Left cardiac atrium (tissue), 4 donors: ENCODE results near the gene SLC46A2. TPM values are rescaled to one million over a fixed set of nuclear protein-coding genes. Genes with fewer than 3 reads are reported as not detected.
A peak's percentile ranks its signal among the peaks of the same experiment; 100 is the strongest.

Experiments used
- ATAC-seq, 2 donors: fragments of 200-7000 bp; cut with Tn5 transposase; one replicate each; pipeline ENCODE4 v1.9.1; 2020; ENCODE audit warnings: mild to moderate bottlenecking in 2 of 2, moderate library complexity in 2 of 2
- DNase-seq: peaks from one replicate; pipeline ENCODE4 v3.0.0-alpha.2; 2020
- intact Hi-C, 2 donors: fragments of 100-400 bp; cut with DNase I; formaldehyde crosslinking; loops; one replicate each; pipeline versions ENCODE4 v1.14.1 to v1.15.1; 2022 to 2023
- total RNA-seq, 2 donors: library from RNA; stranded (reverse); fragmentation: NEBNext Ultra II Directional; extraction: Animal tissue kit (Norgen Biotek cat#: 25700); gene quantifications; one replicate each; pipeline ENCODE4 v1.2.1, GENCODE V29; 2021
- donor health status: DM: no; HTN: yes; CAD: no.
- donor health status: DM: no; HTN: yes; CAD: no; lungs with severe emphysema.
- donor health status: DM: yes; HTN: yes; CAD: no.
- donor health status: Dilated cardiomyopathy.

SLC46A2 gene
- total RNA-seq, 2 donors from 2014 or later, result not detected

DNA sequence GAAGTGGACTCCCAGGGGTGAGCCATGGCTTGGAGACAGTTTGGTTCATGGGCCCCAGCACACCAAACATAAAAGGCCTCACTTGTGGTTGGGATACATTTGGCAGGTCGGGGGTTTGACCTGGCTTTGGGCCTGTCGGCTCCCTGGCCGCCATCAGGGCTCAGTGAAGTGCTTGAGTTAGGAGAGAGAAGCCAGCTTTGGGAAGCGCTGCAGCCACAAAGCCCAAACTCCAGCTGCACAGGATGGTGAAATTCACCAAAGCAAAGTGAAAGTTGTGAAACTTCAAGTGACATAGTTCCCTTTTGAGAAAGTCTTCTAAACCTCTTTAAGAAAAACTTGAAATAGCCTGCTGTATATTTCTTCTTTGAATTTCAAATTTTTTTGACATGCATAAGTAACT is 27.5 kb downstream of the SLC46A2 start:
- peak; percentile 29 to 65 for ATAC-seq
- intact Hi-C loops, result no loop called here
- peak; percentile 36 for DNase-seq

- DNase-seq, result peak; percentile 50
- intact Hi-C loops, result no loop called here
- peak; percentile 60 to 67 for ATAC-seq
Measured at GRCh38 chr9:112861638-112862555, 28.8 kb downstream of the SLC46A2 start.

DNA sequence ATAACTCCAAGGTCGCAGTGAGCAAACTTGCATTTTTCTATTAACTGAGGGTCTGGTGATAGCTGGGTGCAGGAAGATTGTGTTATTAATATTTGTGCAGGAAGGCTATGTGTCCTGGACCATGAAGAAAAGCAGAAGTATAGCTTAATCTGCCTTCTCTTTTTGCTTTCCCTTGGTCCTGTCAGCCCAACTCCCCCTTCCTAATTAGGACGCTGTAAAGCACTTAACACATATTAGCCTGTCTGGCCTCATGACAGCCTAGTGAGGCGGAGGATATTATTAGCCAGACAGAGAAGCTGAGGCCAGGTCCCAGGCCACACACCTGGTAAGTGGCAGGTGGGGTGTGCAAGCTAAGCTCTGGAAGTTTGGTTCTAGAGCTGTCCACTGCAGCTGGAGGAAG is 29.5 kb downstream of the SLC46A2 start:
- no peak for DNase-seq
- ATAC-seq, result peak; percentile 2 to 26

GRCh38 chr9:112860451-112860850 is 30.2 kb downstream of the SLC46A2 start:
- intact Hi-C loops, result no loop called here
- DNase-seq, result no peak
- ATAC-seq, result no peak

More for the DNA sequence above, 29.5 kb downstream of the SLC46A2 start:
- intact Hi-C loops, result no loop called here

- ATAC-seq (peak; percentile 19 to 61), DNase-seq (no peak)
- intact Hi-C loops, result no loop called here
Measured at GRCh38 chr9:112858625-112859147, 32.0 kb downstream of the SLC46A2 start.

- no peak for DNase-seq
- ATAC-seq, result no peak
- intact Hi-C loops, result no loop called here
Measured at GRCh38 chr9:112858005-112858404, 32.7 kb downstream of the SLC46A2 start.

DNA sequence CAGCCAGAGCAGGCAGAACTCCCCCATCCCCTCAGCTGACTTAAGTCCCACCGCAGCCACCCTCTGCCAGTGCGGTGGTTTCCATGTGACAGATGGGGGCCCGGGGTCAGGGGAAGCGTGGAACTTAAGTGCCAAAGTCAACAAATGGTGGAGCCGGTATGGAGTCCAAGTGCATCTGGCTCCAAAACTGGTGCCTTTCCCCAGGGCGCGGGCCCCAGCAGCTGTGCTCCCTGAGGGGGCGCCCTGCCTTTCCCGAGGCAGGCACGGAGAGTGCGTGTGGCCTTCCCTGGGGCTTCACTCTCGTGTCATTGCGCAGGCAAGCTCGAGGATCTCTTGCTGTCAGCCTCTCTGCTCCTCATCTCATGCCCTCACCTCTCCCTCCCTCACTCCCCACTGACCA is 33.8 kb downstream of the SLC46A2 start:
- intact Hi-C loops, result no loop called here
- ATAC-seq, result peak in 1 of 2 donors; percentile 25
- DNase-seq, result no peak

DNA sequence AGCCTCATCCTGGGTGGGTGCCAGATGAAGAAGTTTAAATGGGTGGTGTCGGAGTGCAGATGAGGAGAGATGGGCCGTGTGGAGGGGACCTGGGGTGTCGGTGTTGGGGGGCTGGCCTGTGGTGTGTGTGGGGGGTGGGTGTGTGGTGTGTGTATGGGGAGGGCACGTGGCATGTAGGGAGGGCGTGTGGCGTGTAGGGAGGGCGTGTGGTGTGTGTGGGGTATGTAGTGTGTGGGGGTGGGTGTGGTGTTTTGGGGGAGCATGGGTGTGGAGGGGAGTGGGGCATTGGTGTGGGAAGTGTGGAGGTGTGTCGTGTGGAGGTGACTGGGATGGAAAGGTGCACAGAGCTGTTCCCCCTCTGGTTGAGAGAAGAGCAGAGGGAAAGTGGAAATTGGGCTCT is 34.5 kb downstream of the SLC46A2 start:
- intact Hi-C loops, result no loop called here
- ATAC-seq (no peak), DNase-seq (no peak)

GRCh38 chr9:112854657-112855056 is 36.0 kb downstream of the SLC46A2 start:
- ATAC-seq (no peak), DNase-seq (no peak)
- intact Hi-C loops, result no loop called here

DNA sequence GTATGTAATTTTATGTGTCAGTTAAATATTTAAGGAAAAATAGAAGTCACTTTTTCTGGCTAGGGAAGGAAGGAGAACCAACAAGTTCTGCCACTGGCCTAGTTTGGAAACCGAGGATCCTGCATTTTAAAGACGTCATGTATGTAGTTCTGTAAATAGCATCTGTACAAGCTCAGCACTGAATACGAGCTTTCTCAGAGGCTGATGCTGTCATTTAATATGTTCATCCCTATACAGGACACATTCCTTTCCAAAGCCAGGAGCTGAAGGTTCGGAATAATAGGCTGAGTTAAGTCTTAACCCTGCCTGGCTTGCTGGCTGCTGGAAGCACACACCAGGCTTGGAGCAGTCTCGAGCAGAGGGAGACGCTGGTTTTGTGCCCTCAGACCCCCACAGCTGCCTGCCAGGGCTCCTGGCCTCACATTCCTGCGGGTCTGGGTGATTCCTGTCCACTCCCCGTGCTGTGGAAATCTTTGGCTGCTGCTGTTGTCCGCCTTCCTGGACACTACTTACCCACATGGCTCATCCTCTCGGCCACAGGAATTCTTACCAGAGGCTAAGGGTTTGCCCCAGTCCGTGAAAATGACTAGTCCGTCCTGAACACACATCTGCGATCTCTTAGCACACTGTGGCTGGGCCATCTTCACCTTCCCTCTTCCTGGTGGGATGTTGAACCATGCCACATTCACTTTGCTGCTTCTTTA is 36.6 kb downstream of the SLC46A2 start:
- ATAC-seq (no peak), DNase-seq (no peak)
- intact Hi-C loops, result no loop called here

DNA sequence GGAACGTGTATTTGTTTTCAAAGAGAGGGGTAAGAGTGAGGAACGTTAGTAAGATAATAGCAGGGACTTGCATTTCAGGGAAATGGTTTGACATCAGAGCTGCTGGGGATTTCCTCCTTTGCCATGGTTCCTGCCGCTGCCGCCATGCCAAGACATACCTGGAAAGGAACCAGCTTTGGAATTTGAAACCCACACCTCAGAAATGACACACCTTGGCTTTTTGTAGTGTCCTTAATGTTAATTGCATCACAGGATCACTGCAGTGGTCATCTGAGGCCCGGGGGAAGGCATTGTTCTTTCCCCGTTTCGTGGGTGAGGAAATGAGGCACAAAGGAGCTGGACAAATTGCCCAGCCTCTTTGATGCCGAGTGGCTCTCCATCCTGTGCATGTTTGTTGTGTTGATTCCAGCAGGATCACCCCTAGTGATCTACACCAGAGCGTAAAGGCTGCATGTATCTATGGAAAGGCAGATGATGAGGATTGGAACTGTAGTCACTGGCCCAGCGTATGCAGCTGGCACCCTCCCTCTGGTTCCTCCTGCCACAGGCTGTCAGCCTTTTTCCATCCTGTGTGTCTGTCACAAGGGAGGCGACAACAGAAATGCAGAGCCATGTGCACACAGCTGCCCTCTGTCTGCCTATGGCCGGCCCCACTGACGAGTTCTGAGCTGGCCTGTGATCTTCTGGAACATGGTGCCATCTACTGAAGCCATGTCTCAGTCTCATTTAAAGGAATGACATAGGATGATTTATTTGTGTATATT is 37.8 kb downstream of the SLC46A2 start:
- no peak for DNase-seq
- intact Hi-C loops, result no loop called here
- no peak for ATAC-seq

DNA sequence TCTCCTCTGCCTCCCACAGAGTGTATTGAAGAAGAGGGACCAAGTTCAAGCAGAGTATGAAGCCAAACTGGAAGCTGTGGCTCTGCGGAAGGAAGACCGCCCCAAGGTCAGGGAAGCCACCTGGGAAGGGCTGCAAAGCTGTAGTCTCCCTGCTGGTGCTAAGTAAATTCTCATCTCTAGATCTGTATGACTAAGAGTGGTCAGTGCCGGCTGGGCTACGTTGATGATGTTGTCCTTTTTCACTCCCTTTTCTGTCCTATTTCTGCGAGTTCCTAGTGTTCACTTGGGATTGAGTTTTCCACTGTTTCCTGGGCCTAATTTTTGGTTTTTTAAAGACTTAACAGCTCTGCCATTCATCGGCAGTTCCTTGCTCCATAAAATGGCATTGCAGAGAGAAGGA is 39.8 kb downstream of the SLC46A2 start:
- ATAC-seq, result no peak
- no peak for DNase-seq
- intact Hi-C loops, result no loop called here

GRCh38 chr9:112849363-112849922 is 41.2 kb downstream of the SLC46A2 start:
- ATAC-seq (no peak), DNase-seq (no peak)
- intact Hi-C loops, result no loop called here

- no peak for ATAC-seq
- intact Hi-C loops, result no loop called here
- no peak for DNase-seq
Measured at GRCh38 chr9:112848316-112849151, 42.1 kb downstream of the SLC46A2 start.

GRCh38 chr9:112846528-112847488 is 43.9 kb downstream of the SLC46A2 start:
- intact Hi-C loops, result no loop called here
- peak; percentile 35 to 38 for ATAC-seq
- DNase-seq, result no peak

DNA sequence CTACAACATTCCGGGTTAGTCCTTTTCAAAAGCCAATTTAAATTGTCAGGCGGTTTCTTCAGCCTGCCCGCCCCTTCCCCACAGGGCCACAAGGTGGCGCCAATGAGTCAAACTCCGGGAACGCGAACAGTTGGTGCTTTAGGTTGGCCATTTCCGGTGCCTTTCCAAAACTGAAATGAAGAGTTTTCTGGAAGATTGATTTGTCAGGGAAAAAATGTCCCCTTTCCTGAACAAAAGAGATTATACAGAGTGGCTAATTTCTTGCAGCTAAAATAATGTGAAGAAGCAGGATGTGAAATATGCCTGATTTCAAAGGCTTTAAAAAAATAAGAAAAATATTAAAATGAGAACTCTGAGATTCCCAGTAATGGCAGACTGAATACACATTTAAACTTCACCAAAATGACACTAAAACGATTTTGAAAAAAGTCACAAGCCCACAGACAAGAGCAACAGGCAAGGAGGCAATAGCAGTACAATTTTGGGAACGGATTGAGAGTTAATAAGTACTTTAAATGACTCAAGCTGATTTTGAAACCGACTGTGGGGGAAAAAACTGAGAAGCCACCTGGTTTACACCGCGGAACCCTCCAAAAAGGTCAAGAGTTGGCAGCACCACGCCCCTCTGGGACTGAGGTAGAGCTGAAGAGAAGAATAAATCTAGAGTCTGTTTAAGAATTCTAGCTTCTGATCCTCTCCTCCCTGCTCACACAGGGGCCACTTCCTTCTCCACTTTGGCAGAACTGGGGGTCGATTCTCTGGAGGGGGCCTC is 45.7 kb downstream of the SLC46A2 start:
- peak; percentile 78 to 80 for ATAC-seq
- intact Hi-C loops, result loop anchor here in 1 of 2 donors (2.0 kb wide), 1 partner anchor 58 kb away; no protein-coding TSS in a partner anchor
- DNase-seq, result peak; percentile 79
